Left hindlimb (tissue), 1 donor: Measurements from ENCODE around the gene OR4D11.

Experiments
- DNase-seq: peaks from one replicate; pipeline ENCODE4 v3.0.0-alpha.2; 2018

The OR4D11 gene

DNA sequence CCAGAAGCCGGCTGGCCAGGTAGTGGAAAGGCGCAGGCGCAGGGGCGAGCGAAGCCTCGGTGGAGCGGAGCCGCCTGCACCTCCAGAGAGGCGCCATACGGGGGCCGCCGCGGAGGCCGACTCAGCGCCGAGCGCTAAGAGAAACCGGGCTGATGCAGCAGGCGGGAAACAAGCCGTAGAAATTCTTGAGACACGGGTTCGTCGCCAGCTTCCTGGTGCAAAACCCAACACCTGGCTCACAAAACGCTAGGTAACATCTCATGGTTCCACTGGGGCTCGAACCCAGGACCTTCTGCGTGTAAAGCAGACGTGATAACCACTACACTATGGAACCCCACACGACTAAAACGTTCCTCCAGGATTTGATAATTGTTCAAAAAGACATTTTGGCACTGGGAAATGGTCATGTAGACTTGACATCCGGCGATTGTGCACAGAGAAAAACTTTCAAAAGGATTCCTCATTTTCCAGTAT lies 47.0 kb downstream of the OR4D11 start:
- DNase-seq, result peak; percentile 89

DNA sequence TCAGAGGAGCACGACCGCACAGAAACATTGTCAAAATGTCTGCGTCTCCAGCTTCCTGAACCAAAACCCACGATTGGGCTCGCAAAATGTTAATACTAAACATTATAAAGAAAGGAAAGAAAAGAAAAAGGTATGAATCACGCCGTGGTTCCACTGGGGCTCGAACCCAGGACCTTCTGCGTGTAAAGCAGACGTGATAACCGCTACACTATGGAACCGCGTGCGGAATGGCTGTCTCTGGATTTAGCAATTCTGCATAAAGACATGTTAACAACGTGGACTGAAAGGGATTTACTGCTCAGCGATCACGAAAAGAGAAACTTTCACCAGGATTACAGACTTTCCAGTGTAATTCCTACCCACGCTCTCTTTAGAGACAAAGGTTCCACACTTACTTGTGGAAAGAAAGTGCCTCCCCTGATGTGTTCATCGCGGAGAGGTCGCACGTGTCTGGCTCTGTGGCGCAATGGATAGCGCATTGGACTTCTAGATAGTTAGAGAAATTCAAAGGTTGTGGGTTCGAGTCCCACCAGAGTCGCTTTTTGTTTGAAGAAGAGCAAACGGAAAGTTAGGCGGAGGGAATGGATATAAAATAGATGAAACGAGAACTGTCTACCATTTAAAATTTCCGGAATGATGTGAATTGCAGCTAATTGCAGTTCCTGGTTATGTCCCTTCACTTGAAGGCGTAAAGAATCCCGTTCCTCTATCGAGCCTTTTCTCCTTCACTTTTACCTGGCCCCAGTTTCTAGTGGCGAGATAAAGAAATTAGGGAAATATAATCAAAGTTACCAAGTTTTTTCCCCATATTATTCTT lies 47.7 kb downstream of the OR4D11 start:
- DNase-seq, result peak; percentile 88

DNA sequence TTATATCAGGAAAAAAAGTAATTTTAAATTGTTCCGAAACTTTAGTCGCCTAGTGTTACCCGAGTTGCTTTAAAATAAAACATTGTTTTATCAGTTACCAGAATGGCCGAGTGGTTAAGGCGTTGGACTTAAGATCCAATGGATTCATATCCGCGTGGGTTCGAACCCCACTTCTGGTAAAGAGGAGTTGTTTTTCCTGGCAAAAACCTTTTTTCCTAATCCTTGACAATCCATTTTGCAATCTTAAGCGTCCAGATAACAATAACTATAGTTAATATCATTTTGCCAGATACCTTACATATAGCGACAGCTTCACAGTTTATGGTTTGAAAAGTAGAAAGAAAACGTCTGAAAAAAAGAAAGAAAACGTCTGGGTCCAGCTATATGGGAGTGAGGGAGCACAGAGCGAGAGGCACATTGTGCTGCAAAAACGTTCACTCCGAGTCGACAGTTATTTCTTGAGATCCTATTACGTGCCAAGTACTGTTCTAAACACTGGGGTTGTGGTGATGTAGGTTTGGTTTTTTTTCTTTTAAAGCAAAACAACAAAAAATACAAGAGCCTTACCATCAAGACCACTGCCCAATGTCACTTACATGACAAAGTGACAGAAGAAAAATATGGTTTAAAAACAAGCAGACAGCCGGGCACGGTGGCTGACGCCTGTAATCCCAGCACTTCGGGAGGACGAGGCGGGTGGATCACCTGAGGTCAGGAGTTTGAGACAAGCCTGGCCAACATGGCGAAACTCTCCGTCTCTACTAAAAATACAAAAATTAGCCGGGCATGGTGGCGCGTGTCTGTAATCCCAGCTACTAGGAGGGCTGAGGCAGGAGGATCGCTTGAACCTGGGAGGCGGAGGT lies 48.5 kb downstream of the OR4D11 start:
- no peak for DNase-seq

DNA sequence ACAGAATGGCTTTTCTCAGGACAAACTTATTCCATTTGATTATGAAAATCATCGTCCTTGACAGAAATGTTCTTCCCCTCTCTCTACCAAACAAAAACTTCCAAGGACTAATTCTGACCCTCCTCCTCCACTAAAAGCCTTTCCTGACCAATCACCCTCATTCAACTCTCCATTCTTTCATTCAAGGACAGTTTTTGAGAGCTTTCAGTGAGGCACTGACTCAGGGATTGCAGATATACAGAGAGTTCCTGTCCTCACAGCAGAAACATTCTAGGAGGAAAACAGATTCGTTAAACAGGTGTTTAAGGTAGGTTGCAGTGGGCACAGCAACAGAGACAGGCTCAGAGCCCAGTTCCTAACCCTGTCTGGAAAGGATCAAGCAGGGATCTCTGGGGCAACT lies 49.5 kb downstream of the OR4D11 start:
- DNase-seq, result no peak

DNA sequence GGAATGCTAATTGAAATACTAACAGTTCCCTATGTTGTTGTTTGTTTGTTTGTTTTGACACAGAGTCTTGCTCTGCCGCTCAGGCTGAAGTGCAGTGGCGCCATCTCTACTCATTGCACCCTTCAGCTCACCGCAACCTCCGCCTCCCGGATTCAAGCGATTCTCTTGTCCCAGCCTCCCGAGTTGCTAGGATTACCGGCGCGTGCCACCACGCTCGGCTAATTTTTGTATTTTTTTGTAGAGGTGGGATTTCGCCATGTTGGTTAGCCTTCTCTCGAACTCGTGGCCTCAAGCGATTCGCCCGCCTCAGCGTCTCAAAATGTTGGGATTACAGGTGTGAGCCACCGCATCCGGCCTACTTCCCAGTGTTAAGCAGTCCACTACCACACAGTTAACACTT lies 49.9 kb downstream of the OR4D11 start:
- no peak for DNase-seq
